Measurements from ENCODE around the gene ZNF519.
A peak's percentile ranks its signal among the peaks of the same experiment; 100 is the strongest.
"Not testable (repeated sequence)": the region's sequence is repeated elsewhere in the genome, so short reads cannot be mapped to it uniquely, and the experiment has no call there.

Gene ZNF519
- 5.6 to 7.5 reads per million in 2 donors for total RNA-seq

DNA sequence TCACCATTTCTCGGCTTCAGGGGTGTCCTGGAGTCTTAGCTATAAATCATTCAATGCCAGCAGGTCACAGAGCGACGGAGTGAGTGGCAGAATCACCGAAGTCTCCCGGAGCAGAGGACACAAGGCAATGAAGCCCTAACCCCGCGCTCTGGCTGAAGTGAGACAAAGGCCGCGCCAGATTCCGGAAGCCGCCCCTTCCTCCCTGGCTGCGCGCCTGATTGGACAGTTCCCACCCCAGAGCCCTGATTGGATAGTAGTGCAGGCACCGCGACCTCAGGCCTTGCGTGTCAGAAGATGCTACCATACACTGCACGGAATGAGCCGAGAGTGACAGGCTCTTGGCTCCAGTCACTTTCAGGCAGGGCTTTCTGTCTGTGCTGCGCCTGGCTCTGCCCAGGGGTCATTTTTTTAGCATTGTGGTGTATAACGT lies at the start of gene ZNF519:
TSS of gene ZNF519 (minus strand) at position 165 of the 430 bp plus-strand sequence. CDS start at position 7, 158 bp downstream.
- DNase-seq = peak; percentile 59 to 98 (median 83)

GRCh38 chr18:14179306-14179705 lies 47.1 kb upstream of the ZNF519 start:
- peak in 1 of 5 experiments; percentile 33 for DNase-seq

DNA sequence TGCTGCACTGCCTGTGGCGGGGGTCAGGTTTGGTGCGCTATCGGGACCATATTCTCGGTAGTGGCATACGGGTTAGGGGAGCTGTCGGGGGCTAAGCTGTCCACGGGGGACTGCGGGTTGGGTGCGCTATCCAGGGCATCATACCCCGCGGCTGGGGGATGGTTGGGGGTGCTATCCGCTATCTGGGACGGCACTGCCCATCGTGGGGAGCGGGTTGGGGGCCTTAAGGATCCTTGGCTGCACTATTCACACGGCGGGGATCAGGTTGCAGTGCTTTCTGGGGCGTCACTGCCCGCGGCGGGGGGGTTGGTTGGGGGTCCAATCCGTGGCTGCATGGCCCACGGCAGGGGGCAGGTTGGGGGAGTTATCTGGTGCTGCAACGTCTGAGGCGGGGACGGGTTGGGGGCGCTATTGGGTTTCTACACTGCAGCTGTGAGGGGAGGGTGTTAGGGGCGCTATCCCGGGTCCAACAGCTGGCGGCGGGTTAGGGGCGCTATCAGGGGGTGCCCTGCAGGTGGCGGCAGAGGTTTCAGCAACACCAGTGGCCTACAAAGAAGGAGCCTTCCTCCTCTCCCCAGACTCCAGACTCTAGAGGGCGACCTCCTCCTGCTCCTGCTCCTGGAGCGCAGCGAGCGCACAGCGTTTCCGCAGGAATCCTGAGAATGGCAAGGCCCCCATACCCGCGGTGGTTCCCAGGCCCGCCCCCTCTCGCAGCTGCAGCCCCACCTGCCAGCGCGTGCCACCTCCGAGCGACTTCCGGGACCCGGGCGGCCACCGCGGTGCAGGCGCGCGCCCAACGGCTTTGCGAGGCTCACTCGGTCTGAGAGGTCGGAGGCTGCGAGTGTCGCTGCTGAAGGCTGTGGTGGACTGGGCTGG lies 46.3 kb upstream of the ZNF519 start:
- peak; percentile 45 to 93 (median 72) for DNase-seq

- DNase-seq = not testable (repeated sequence)
Measured at GRCh38 chr18:14177540-14178320, 45.5 kb upstream of the ZNF519 start.

DNA sequence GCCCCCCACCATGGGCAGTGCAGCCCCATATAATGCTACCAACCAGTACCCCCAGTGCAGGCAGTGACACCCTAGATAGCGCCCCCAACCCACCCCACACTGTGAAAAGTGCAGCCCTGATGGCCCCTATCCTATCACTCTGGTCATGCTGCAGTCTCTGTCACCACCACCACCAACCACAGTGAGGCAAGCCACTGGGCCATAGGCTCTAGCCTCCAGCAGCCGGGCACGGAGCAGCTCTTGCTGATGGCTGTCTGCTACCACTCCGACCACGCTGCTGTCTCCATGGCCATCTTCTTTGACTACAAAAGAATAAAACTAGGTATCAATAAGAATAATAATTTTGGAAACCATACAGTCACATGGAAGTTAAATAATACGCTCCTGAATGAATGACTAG lies 43.2 kb upstream of the ZNF519 start:
- not testable (repeated sequence) for DNase-seq

DNA sequence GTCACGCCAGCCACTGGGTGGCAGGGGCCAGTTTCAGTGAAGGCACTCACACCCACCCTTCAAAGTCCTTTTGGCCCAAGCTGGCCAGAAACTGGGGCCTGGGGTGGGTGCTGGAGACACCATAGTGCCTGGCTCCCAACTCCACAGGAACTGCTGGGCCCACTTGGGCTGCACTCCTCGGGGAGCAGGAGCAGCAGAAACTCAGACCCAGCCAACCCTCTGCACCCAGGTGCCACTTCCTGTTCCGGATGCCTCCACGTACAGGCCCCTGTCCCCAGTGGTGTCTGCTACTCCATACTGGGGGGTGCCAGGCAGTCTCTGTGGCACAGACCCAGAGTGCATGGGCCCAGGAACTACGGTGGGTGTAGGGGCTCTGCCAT lies 42.5 kb upstream of the ZNF519 start:
- DNase-seq = peak in 1 of 5 experiments; percentile 25

GRCh38 chr18:14174002-14174705 lies 41.9 kb upstream of the ZNF519 start:
- not testable (repeated sequence) for DNase-seq

DNA sequence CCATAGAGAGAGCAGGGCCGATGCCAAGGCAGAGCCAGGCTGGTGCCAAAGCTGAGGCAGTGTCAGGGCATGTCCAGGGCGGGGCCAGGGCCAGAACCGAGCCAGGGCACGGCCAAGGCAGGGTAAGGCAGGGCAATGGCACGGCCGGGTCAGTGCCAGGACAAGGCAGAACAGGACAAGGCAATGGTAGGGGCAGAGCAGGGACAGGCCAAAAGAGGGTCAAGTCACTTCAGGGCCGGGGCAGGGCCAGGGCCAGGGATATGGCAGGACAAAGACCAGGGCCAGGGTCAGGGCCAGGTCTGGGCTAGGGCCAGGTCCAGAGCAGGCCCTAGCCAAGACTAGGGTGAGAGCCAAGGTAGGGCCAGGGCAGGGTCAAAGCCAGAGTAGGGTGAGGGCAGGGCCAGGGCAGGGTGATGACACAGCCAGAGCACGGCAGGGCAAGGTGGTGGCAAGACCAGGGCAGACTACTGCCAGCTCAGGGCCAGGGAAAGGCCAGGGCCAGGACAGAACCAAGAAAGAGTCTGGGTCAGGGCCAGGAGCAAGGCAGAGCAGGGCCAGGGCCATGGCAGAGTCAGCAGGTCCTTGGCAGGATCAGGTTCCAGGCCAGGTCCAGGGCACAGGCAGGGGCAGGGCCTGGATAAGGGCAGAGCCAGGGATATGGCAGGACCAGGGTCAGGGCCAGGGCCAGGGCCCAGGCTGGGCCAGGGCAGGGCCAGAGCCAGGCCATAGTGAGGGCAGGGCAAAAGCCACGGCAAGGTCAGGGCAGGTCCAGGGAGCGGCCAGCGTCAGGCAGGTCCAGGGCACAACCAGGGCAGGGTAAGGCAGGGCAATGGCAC lies 41.1 kb upstream of the ZNF519 start:
- DNase-seq = not testable (repeated sequence)

DNA sequence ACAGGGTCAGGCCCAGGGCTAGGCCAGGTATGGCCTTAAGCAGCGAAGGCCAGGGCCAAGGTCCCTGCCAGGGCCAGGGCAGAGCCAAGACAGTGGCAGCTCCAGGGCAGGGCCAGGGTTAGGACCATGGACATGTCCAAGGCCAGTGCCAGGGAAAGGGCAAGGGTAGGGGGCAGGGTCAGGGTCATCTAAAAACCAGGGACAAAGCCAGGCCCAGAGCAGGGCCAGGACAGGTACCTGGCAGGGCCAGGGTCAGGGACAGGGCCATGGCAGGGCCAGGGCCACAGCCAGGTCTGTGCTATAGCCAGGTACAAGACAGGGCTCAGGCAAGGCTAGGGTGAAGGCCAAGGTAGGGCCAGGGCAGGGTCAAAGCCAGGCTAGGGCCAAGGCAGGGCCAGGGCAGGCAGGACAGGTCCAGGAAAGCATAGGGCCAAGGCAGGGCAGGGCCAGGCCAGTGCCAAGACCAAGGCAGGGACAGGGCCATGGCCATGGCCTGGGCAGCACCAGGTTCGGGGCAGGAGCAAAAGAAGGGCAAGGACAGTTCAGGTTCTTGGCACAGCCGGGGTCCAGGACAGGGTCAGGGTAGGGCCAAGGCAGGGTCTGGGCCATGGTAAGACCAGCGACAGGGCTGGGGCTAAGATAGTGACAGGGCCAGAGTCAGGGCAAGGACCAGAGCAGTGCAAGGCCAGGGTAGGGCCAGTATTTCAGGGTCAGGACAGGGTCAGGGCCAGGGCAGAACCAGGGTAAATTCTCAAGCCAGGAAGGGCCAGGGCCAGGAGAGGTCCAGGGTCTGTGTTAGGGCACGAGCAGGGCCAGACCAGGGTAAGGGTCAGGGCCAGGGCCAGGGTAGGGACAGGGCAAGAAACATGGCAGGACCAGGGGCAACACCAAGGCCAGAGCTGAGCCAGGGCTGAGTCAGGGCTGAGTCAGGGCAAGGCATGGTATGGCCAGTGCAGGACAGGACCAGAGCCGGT lies 40.2 kb upstream of the ZNF519 start:
- not testable (repeated sequence) for DNase-seq

DNA sequence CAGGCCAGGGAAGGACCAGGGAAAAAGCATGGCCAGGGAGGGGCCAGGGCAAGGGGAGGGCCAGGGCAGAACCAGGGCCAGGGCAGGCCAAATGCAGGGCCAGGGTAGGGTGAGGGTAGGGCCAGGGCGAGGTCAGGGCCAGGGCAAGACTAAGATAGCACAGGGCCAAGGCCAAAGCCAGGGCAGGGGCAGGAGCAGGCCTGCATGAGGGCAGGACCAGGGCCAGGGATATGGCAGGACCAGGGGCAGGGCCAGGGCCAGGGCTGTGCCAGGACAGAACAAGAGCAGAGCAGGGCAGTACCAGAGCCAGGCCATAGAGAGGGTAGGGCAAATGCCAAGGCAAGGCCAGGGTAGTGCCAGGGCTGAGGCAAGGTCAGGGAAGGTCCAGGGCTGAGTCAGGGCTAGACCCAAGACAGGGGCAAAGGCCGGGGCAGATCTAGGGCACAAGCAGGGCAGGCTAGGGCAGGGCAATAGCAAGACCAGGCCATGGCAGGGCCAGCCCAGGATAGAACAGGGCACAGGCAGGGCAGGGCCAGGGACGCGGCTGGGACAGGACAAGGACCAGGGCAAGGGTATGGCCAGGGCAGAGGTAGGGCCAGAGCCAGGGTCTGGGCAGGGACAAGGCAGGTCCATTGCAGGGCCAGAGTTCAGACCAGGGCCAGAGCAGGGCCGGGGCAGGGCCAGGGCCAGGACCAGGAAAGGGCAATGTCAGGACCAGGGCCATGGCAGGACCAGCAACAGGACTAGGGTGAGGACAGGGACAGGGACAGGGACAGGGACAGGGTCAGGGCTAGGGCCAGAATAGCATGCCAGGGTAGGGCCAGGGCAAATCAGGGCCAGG lies 39.3 kb upstream of the ZNF519 start:
- not testable (repeated sequence) for DNase-seq

DNA sequence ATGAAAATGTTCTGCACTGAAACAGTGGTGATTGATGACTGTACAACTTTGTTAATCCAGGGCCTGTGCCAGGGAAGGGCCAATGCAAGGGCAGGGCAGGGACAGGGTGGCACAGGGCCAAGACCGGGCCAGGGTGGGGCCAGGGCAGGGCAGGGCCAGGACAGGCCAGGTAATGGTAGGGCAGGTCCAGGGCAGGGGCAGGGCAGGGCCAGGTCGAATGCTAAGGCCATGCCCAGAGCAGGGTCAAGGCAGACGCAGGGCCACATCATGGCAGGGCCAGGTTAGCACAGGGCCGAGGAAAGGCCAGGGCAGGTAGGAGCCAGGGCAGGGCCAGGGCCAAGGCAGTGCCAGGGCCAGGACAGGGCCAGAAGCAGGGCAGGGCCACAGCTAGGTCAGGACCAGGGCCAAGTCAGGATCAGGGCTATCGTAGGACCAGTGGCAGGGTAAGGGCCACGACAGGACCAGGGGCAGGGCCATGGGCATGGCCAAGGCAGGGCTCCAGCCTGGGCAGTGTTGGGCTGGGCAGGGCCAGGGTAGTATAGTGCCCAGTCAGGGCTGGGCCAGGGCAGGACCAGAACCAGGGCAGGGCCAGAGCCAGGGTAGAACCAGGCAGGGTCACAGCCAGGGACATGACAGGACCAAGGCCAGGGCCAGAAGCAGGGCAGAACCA lies 38.3 kb upstream of the ZNF519 start:
- DNase-seq = not testable (repeated sequence)

DNA sequence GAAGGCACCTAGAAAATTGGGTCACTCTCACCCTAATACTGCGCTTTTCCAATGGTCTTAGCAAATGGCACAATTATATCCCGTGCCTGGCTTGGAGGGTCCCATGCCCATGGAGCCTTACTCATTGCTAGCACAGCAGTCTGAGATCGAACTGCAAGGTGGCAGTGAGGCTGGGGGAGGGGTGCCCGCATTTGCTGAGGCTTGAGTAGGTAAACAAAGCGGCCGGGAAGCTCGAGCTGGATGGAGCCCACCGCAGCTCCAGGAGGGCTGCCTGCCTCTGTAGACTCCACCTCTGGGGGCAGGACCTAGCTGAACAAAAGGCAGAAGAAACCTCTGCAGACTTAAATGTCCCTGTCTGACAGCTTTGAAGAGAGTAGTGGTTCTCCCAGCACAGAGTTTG lies 30.7 kb upstream of the ZNF519 start:
- not testable (repeated sequence) for DNase-seq

GRCh38 chr18:14151564-14152113 lies 19.4 kb upstream of the ZNF519 start:
- not testable (repeated sequence) for DNase-seq

DNA sequence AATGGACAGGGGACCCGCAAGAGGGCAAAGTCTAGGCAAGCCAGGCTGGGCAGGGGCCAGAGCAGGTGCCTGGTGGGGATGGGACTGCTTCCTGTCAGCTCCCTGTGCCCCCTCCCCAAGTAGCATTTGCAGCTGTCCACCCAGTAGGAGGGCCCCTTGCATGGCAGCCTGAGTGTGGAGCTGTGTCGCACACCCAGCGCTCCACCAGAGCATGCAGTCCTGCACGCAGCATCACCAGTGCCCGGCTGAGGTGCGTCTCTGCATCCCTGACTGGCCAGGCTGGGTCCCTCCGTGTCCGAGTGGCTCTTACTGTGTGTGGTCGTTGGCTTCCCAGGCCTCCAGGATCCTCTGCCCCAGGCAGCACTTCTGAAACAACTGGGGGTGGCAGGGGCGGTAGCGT lies 18.5 kb upstream of the ZNF519 start:
- not testable (repeated sequence) for DNase-seq

DNA sequence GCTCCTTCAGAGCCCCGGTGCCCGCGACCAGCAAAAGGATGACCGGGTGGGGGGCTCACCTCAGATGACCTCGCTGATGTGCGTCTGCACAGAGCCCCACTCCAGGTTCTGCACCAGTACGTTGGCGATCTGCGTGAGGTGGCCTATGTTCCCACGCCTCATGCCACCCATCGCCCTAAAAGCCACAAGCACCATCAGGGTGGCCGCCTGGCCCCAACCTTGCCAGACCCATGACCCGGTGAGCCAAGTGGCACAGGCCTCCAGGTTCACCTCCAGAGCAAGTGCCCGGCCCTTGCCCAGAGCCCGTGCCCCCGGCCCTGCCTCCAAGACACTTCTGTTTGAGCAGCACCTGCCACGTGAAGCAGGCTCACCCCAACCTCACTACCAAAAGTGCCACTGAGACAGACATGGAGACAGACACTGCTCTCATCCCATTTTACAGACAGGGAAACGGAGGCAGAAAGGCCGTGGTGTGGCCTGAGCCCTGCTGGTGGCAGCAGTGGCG lies 17.7 kb upstream of the ZNF519 start:
- not testable (repeated sequence) for DNase-seq

DNA sequence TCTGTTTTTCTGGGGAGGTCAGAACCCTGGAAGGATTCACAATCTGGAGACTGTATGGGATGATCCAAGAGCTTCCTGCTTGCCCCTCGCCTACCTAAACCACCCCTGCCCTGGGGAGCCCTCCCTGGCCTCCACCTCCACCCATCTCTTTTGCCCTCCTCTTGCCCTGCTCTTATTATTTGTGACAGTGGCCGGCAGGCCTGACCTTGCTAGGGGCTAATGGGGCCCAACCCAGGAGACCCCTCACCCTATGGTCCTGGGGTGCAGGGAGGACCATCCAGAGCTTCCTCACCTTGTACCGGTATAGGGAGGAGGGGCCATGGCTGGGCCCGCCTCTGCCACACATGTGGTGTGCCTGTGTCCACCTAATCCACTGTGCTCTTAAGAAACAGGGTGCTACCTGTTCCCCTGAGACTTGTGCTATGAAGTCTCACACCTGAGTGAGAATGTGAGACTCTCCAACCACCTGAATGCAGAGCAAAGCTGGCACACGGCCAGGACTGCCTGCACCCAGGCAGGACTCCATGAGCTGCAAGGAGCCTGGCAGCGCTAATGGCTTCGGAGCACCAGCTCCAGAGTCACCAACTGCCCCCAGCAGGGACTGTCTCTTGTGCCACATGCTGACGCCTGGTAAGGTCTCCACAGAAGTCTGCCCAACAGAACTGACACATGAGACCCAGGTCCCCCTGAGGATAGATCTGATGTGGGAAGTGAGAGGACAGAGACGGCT lies 17.1 kb upstream of the ZNF519 start:
- DNase-seq = not testable (repeated sequence)
